ENCODE data around the gene ITGB1. TPM values are rescaled to one million over a fixed set of nuclear protein-coding genes. Genes with fewer than 3 reads are reported as not detected.

ITGB1 gene
- total RNA-seq, 1 donor from 2014 or later: 307 TPM

GRCh38 chr10:32959006-32959920 is 1.2 kb upstream of the ITGB1 start:
- Mint-ChIP-seq H3K27me3 (ENCODE audit: low read depth) (no peaks in the 10 kb centered on the region), H3K27ac (peak overlapping the region; percentile 100), H3K36me3 (no peaks in the 10 kb centered on the region), H3K9me3 (no peaks in the 10 kb centered on the region), H3K4me1 (peaks cover 57% of the 10 kb centered on the region), H3K4me3 (peak overlapping the region; percentile 90)
- TF ChIP-seq CTCF (IDR thresholded peaks at IDR 0.05; ENCODE audit: unreplicated experiment): no peak
- DNase-seq (ENCODE audit: low spot score in 2 of 2, unreplicated experiment in 2 of 2): no peak

- Mint-ChIP-seq H3K4me1 (peaks cover 58% of the 10 kb centered on the region), H3K9me3 (no peaks in the 10 kb centered on the region), H3K27me3 (ENCODE audit: low read depth) (no peaks in the 10 kb centered on the region), H3K4me3 (peak overlapping the region; percentile 76), H3K36me3 (no peaks in the 10 kb centered on the region), H3K27ac (peak overlapping the region; percentile 75)
- TF ChIP-seq CTCF (IDR thresholded peaks at IDR 0.05; ENCODE audit: unreplicated experiment): no peak
- peak; percentile 34 to 67 for DNase-seq (ENCODE audit: low spot score in 2 of 2, unreplicated experiment in 2 of 2)
Measured at GRCh38 chr10:32957341-32958084, 517 bp downstream of the ITGB1 start.

DNA sequence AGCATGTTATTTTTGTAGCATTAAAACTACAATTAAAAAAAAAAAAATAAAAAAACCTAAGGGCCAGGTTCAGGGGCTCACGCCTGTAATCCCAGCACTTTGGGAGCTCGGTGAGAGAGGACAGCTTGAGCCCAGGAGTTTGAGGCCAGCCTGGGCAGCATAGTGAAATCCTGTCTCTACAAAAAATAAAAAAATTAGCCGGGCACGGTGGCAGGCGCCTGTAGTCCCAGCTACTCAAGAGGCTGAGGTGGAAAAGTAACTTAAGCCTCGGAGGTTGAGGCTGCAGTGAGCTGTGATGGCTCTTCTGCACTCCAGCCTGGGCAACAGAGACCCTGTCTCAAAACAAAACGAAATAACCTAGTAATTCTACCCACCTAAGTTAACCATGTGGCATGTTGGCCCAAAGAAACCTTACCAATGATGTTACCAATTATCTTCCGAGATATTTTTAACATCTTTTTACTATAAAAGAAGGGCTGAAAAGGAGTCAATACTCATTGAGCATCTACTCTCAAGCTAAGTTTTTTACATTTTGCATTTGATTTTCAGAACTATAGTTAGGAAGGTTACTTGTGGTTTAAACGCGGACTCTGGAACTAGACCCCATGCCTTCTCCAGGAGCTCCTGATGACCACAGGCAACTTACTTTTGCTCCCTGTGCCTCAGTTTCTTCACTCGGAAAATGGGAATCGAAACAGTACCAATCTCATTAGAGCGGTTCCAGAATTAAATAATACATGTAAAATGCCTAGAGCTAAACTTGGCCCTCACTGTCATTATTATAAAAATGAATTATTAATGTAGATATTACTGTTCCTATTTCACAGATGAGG is 1.4 kb downstream of the ITGB1 start:
- peak overlapping the region; percentile 76 for H3K4me3 Mint-ChIP-seq
- no peaks in the 10 kb centered on the region for H3K9me3 Mint-ChIP-seq
- H3K27ac Mint-ChIP-seq: no peak overlapping the region
- no peaks in the 10 kb centered on the region for H3K36me3 Mint-ChIP-seq
- no peaks in the 10 kb centered on the region for H3K27me3 Mint-ChIP-seq (ENCODE audit: low read depth)
- peaks cover 60% of the 10 kb centered on the region for H3K4me1 Mint-ChIP-seq
- no peak for TF ChIP-seq CTCF (IDR thresholded peaks at IDR 0.05; ENCODE audit: unreplicated experiment)
- no peak for DNase-seq (ENCODE audit: low spot score in 2 of 2, unreplicated experiment in 2 of 2)

DNA sequence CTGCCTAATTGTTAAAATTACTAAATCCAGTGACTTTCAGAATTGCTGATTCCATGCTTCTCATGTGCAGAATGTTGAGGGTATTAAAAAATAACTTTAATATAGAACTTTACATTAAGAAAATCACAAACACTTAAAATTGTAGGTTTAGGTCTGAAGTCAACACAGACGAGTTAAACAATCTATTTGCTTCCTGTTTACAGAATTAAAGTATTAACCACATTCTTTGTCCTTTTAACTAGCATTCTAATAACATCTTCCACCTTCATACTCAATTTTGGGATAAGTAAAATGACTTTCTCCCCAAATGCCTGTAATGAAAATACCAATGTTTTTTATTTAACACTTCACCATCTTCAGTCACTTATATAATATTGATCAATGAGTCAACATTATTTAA is 2.2 kb downstream of the ITGB1 start:
- TF ChIP-seq CTCF (IDR thresholded peaks at IDR 0.05; ENCODE audit: unreplicated experiment): no peak
- Mint-ChIP-seq H3K9me3 (no peaks in the 10 kb centered on the region), H3K27ac (no peak overlapping the region), H3K4me3 (peak overlapping the region; percentile 76), H3K4me1 (peaks cover 65% of the 10 kb centered on the region), H3K27me3 (ENCODE audit: low read depth) (no peaks in the 10 kb centered on the region), H3K36me3 (no peaks in the 10 kb centered on the region)
- DNase-seq (ENCODE audit: low spot score in 2 of 2, unreplicated experiment in 2 of 2): no peak

DNA sequence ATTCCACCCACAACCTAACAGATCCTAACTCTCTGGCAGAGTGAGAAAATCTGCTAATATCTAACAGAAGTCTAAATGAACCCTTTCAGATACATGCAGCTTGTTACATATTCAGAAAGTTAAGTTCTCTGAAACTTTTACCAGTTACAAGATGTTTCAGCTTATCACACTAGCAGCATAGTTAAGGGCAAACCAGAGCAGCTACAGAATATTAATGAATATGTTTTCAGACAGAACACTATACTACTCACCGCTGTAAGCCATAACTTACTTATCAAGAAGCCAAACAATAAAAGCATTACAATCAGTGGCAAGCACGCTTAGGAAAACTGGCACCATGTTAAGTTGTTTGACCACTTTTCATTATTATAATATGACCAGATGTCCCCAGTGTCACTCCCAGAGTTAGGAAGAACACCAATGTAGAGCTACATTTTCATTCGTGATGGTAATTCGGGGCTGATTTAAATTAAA is 2.7 kb downstream of the ITGB1 start:
- H3K4me3 Mint-ChIP-seq: peak overlapping the region; percentile 55
- H3K4me1 Mint-ChIP-seq: peaks cover 67% of the 10 kb centered on the region
- H3K27ac Mint-ChIP-seq: peak overlapping the region; percentile 15
- no peaks in the 10 kb centered on the region for H3K9me3 Mint-ChIP-seq
- no peak for TF ChIP-seq CTCF (IDR thresholded peaks at IDR 0.05; ENCODE audit: unreplicated experiment)
- DNase-seq (ENCODE audit: low spot score in 2 of 2, unreplicated experiment in 2 of 2): no peak
- no peaks in the 10 kb centered on the region for H3K27me3 Mint-ChIP-seq (ENCODE audit: low read depth)
- H3K36me3 Mint-ChIP-seq: no peaks in the 10 kb centered on the region

Data from mesothelial cell of epicardium (in vitro differentiated cells).